Midbrain (tissue), 1 donor: ENCODE data around the gene THSD7A.
A peak's percentile ranks its signal among the peaks of the same experiment; 100 is the strongest.

Experiments used
- DNase-seq: peaks from one replicate; lab custom pipeline; 2025; lab: John Stamatoyannopoulos, UW

The THSD7A gene

GRCh38 chr7:11638011-11638774 is 193.8 kb downstream of the THSD7A start:
- DNase-seq: no peak

DNA sequence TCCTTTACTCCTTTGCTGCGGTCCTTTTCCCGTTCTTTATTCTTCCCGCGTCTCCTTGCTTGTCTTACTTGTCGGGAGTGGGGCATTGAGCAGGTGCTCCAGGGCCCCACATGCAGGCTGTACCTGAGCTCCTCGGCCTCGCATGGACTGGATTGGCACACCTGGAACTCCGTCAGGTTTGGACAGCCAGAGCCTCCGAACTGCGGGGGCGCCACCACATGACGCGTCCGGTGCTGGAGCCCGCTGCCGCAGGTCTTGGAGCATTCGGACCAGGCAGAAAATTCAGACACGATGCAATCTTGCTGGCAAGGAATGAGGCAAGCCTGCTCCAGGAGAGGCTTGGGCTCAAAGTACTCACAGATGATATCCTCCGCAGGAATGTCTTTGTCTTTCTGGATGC is 195.7 kb downstream of the THSD7A start:
- no peak for DNase-seq

- DNase-seq: no peak
These were observed 198.7 kb downstream of the THSD7A start for GRCh38 chr7:11633310-11633709.

- DNase-seq: no peak
These were observed 201.6 kb downstream of the THSD7A start for GRCh38 chr7:11630355-11630754.

DNA sequence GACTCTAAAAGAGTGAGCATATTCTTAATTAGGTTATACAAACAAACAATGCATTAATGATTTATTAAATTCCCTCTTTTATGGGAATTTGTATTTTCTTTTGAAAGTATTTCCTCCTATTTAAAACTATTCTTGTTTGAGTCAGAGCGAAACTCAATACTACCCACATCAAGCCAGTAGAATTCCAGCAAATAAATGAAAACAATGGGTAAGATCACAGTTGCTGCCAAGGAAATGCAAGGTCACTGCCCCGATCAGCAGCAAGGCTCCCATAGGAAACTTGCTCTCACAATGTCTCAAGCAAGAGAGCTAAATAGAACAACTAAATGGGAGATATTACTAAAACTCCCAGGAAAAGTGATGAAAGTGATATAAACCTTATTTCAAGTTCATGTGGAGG is 206.3 kb downstream of the THSD7A start:
- DNase-seq: no peak

- DNase-seq: no peak
These were observed 208.8 kb downstream of the THSD7A start for GRCh38 chr7:11623093-11623678.

GRCh38 chr7:11620406-11621253 is 211.4 kb downstream of the THSD7A start:
- no peak for DNase-seq

DNA sequence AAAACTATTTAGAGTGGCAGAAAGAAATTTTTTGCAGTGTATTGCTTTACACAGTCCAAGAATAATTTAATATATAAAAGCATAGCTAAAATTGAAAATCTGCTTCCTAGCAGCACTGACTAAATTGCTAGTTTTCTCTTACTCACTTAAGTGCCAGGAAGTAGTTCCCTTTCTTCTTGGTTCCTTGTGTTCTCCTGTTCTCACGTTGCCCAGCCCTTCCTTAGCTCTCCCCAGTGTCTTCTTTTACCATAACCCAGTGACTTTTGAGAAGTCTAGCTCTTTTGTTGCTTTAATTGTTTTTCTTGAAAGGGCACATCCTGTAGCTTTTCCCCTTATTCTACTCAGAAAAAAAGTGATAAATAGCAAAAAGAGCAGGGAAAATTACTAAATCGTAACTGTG is 215.5 kb downstream of the THSD7A start:
- no peak for DNase-seq

DNA sequence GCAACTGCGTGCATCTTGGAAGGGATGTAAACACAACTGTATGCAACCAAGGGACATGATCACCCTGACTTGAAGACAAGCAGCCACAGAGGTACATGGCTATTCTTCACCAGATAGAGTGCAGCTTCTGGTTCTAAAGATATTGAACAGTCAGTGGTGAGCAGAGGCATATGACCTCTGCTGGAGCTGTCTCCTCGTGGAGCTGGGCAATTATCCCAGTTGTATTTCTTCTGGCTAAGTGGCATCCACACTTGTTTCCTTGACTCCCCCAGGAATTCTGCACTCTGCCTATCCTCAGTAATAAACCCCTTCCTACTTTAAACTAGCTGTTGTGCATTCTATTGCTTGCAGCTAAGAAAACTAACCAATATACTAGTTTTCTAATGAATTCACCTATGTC is 216.8 kb downstream of the THSD7A start:
- peak; percentile 5 for DNase-seq

DNA sequence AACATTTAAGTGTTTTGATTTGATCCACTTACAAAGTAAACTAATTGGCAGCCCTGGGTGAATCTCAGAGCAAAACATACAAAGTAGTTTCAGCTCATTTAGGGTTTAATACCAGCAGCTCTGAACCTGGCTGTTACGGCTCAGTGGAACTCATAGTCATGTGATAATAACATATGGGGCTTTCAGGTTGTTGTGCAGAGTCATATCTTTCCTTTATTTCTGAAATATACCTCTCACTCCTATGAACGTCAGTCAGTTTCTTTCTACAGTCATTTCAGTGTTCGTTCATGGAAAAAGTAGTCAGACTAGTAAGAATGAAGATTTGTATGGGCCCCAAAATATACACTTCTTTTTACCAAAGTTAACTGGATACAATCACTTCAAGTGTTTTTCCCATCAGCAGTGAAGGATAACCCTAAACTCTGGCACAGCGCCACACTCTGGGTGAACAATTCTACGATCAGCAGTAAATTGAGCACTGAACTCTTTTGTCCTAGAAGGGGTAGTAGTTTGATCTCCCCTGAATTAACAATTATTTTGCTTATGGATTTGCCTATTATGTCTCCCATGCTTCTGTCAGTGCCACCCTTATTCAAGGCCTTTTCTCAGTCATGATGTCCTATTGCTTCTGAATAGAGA is 218.6 kb downstream of the THSD7A start:
- no peak for DNase-seq

DNA sequence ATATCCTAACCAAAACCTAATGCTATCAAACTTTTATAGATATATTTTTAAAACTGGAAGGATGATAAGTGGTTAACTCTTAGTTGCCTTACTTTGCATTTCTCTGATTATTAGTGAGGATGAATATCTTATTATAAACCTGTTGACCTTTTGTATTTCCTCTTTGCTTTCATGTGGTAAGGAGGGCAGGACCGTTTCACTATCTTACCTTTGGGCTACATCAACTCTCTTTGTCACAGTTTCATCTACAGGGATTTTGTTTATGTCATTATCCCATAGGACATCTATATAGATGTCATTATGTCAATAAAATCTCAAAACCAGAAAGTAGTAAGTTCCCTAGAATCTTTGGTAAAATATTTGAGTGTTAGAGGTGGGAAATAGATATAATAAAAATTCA is 219.3 kb downstream of the THSD7A start:
- no peak for DNase-seq

DNA sequence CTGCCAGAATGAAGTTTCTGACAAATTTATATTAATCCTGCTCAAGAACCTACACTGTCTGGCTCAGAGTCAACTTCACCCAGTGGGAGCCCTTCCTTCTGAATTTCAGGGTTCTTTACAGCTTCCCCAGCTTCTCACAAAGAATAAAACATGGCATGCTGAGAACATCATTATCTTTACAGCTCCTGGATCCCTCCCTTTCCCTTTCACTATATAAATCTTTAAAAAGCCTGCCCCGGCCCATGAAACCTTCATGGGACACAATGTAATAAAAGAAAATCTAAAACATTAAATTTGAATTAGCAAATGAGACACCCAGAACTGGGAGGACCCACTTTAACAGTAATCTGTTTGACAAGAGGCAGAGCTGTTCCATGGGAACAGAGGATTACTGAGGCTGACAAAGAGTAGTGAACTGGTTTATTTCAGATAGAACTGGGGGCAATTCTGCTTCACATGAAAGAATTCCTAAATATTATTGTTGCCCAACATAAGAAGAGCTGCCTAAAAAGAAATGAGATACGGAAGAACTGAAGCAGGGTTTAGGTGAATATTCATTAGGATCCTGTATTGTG is 222.8 kb downstream of the THSD7A start:
- DNase-seq: no peak

- no peak for DNase-seq
These were observed 224.3 kb downstream of the THSD7A start for GRCh38 chr7:11607686-11608085.

- DNase-seq: no peak
These were observed 226.2 kb downstream of the THSD7A start for GRCh38 chr7:11605749-11606148.

DNA sequence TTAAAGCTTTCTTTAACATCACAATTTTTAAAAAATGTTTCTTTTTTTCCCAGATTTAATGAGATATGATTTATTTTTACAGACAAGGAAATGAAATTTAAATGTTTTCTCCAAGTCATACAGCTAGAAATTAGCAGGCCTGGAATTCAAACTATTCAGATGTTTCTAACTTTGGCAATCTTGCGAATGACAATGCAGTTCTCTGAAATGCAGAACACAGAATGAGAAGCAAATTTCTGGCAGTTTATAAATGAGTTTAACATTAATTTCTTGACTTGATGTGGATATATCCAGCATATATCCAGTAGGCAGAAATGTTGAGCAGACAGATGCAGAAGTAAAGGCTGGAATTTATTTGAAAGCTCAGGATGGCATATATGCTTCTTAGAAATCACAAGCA is 227.5 kb downstream of the THSD7A start:
- no peak for DNase-seq

GRCh38 chr7:11601761-11602160 is 230.2 kb downstream of the THSD7A start:
- DNase-seq: no peak

DNA sequence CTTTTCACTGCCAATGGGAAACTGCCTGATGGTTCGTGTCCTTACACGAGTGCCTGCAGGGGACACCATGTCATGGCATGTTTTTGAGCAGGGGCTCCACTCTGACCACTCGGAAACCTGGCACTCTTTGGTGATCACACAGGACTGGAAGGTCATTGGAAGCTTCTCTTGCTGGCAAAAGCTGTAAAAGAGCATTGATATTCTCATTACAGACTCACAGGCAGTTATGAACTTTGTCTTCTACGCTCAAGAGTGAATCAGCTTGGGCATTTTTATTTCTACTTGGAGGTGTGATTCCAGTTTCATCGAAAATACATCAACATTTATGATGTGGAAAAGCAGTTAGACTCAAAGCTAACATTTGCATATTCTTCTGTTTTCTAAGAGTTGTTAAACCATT is 238.7 kb downstream of the THSD7A start:
- DNase-seq: no peak

DNA sequence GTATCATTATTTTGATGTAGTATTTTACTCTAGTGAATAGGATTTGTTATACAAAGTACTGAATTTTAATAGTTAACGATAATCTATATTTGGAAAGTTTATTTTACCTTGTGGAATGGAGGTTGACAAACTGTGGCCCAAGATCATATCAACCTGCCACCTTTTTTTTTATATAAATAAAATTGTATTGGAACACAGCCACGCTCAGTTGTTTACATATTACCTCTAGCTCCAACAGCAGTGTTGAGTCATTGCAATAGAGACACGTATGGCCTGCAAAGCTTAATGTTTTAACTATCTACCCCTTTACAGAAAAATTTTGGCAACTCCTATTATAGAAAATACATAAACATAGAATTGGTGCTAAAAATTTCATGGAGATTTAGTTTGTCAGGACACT is 239.3 kb downstream of the THSD7A start:
- no peak for DNase-seq

- no peak for DNase-seq
These were observed 240.1 kb downstream of the THSD7A start for GRCh38 chr7:11591943-11592342.

GRCh38 chr7:11591055-11591633 is 240.9 kb downstream of the THSD7A start:
- DNase-seq: no peak

- DNase-seq: no peak
These were observed 242.7 kb downstream of the THSD7A start for GRCh38 chr7:11589251-11589650.

DNA sequence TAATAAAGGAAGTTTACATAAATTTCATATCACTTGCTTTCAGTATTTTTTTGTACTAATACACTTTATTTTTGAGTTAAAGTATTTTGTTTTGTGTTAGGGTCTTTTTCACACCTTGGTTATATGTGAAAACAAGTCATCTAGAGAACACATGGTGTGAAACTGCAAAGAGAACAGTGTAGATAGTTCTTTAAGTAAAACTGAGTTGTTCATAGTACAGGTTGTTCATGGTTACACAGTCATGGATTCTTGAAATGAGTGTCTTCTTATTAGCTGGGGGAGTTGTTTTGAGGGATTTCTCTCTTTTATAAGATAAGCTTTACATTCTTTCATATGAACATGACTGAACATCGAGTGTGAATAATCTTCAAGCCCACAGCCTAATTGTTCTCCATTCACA is 244.2 kb downstream of the THSD7A start:
- no peak for DNase-seq
